NCI-H748 (cell line): Measurements from ENCODE around the gene ZRSR2.
"Not testable (repeated sequence)": the region's sequence is repeated elsewhere in the genome, so short reads cannot be mapped to it uniquely, and the experiment has no call there.

Experiments used
- DNase-seq: peaks from one replicate; lab custom pipeline; 2025; ENCODE audit not compliant: unreplicated experiment; lab: John Stamatoyannopoulos, UW

ZRSR2 gene

DNA sequence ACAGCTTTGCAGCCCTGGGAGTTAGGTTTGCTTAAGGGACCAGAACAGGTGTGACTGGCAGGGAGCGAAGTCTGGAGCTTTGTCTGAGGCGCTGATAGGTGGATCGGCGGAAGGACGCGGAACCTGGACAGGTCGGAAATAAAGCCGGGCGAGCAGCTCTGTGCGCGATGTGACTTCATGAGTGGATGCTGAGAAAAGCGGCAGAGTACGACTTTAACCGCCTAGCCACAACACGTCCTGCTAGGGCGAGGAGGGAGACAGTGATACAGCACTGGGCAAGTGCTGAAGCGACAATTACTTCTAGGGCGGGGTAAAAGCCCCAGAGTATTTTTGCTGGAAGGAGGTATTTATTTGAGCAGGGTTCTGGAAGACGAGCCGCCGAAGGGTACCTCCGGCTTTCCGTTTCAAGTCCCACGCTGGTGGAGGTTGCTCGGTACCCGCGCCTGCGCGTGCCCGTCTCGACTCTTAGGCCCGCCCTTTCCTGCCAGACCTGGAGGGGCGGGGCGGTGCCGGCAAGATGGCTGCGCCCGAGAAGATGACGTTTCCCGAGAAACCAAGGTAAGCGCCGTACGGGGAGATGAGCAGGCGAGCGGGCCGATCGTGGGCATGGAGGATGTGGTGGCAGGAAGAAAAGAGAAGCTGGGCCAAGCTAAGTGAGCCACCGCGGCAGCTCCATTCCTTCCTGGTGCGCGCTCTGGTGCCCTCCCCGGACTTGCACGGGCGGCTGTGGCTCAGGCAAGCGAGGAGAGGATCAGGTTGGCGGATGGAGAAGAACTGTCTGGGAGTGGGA is at the start of gene ZRSR2:
TSS of gene ZRSR2 (plus strand) at position 506 of the 790 bp plus-strand sequence. CDS start at position 518, 12 bp downstream.
- DNase-seq = peak; percentile 90

DNA sequence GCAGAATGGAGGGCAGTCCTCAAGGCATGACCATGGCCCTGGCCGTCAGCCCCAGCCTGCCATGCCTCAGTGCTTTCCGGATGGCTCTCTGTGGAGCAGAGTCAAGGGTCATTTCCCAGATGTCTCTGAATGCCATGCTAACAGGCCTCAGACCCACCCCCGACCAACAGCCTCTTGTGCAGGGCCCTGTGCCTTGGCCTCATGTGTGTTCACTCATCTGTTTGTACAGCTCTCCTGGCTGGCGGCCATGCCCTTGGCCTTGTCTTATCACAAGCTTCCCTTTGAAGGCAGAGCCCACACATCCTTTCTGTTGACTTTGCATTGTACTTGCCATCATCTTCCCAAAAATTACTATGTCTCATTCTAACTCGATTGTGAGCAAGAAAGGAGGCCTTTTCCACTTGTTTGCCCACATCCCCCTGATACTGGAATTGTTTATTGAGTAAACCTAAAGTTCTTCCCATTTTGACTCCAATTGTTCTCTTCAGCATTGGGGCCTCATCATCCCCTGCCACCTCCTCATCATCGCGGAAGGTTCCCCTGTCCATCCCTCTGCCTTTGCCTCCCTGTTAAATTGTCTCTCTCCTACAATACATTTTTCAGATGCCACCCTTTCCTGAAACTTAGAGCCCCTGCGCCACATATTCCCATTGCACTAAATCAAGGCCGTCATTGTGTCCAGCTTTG is 46.0 kb upstream of the ZRSR2 start:
- DNase-seq = no peak

DNA sequence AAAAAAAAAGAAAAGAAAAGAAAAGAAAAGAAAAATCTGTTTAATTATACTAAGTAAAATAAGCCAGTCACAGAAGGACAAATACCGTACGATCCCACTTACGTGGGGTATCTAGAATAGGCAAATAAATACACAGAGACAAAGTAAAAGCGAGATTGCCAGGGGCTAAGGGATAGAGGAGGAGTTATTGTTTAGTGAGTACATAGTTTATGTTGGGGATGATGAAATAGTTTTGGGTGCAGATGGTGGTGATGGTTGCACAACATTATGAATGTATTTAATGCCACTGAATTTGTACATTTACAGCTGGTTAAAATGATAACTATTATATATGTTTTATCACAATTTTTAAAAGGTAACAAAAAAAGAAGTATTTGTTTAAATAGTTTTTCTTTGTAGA is 45.1 kb upstream of the ZRSR2 start:
- DNase-seq = no peak

DNA sequence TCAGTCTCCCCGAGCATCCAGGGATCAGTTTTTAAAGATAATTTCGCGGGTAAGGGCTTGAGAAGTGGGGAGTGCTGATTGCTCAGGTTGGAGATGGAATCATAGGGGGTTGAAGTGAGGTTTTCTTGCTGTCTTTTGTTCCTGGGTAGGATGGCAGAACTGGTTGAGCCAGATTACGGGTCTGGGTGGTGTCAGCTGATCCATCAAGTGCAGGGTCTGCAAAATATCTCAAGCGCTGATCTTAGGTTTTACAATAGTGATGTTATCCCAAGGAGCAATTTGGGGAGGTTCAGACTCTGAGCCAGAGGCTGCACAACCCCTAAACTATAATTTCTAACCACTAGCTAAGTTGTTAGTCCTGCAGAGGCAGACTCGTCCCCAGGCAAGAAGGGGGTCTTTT is 43.6 kb upstream of the ZRSR2 start:
- DNase-seq = not testable (repeated sequence)

DNA sequence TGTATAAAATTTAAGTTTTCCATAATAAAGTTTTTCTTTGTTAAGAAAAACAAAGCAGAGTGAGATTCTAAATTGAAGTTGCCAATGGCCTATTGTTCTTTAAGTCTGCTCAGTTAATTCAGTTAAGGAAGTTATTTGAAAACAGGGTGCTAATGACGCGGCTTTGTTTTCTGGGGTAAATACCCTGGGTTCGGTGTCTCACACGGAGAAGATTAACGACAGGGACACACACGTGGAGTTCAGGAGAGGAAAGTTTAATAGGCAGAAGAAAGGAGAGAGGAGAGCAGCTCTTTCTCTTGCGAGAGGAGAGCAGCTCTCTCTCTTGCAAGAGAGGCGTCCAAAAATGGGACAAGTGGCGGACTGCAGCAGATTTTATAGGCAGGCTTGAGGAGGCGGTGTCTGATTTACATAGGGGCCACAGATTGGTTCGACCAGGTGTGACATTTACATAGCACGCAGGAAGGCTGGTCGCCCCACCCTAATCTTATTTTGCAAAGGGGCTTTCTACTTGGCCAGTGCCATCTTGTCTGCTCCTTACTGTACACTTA is 42.6 kb upstream of the ZRSR2 start:
- no peak for DNase-seq

DNA sequence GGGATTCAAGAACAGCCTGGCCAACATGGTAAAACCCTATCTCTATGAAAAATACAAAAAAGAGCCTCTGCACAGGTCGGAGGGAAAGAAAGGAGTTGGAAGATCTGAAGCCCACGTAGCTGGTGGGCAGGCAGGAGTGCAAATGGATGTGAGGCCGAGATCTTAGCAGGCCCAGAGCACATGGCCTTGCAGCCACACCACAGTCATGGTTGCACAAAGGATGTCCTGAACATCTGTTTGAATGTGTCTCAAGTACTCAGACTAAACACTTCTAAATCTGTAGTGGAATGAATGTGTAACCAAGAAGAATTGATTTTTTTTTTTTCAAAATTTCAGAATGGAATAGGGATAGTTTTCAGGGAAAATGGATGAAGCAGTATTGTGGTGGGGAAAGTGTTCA is 41.4 kb upstream of the ZRSR2 start:
- DNase-seq = no peak

GRCh38 chrX:15749642-15750610 is 40.4 kb upstream of the ZRSR2 start:
- no peak for DNase-seq

GRCh38 chrX:15750611-15751154 is 39.6 kb upstream of the ZRSR2 start:
- DNase-seq = no peak

DNA sequence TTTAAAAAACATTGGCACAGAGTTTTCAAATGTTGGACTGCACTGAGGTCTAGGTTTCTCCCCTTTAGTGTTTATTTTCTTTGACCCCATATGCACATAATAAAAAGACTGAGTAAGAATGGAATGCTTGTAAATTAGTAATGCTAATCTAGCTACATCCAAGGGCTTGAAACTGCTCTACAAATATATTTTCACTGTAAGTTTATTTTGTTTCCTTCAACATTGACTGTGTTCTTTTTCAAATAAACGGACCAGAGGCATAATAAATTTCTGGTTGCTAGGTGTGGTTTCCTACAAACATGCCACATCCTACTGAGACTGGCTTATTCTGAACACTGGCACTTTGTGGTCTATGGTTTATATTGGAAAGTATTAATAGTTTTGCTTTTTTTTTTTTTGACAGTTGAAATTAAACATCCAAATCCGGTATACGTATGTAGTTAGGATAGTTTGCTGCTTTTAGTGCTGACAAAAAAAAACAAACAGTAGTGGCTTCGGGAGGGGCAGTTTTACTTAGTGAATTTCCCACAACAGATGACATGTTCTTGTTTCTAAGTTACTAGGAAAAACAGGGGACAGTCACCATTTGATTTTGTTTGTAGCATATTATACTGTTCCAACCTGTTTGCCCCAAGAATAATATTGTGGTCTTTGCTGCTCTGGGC is 39.0 kb upstream of the ZRSR2 start:
- peak; percentile 29 for DNase-seq

- no peak for DNase-seq
Observed at GRCh38 chrX:15755091-15755490, 35.2 kb upstream of the ZRSR2 start.

DNA sequence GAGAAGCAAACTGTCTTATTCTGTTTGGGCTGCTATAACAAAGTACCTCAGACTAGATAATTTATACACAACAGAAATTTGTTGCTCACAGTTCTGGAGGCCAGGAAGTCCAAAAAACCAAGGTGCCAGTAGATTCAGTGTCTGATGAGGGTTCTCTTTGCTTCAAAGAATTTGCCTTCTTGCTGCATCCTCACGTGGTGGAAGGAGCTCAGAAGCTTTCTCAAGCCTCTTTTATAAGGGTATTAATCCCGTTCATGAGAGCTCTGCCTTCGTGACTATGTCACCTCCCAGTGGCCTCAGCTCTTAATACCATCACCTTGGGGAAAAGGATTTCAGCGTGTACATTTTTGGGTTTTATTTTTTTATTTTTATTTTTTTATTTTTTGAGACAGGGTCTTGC is 32.1 kb upstream of the ZRSR2 start:
- DNase-seq = no peak

DNA sequence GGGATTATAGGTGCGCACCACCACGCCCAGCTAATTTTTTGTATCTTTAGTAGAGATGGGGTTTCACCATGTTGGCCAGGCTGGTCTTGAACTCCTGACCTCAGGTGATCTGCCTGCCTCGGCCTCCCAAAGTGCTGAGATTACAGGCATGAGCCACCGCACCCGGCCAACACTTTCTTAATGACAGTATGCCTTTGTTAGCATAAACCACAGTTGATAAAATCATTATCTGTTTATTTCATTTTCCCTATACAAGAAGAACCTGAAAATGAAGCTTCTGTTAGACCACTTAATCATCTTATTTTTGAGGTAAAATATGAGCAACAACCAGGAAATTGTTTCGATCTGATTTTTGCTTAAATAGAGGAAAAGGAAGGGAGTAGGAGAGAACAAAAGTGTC is 30.4 kb upstream of the ZRSR2 start:
- DNase-seq = not testable (repeated sequence)

DNA sequence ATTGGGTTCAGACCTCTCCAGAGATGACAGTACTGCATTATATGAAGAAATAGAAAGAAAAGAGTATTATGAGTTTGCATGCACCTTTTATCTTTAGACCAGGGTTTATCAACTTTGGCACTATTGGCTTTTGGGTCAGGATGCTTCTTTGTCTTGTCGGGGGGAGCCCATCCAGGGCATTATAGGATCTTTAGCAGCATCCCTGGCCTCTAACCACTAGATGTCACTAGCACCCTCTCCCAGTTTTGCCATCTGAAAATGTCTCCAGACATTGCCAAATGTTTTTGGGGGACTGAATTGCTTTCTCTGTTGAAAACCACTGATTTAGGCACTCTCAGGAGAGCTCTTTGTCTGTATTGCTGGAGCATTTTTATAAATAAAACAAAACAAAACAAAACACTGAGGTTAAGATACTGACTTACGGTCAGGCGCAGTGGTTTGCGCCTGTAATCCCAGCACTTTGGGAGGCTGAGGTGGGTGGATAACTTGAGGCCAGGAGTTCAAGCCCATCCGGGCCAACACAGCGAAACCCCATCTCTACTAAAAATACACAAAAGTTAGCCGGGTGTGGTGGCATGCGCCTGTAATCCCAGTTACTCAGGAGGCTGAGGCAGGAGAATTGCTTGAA is 28.6 kb upstream of the ZRSR2 start:
- DNase-seq = peak; percentile 22

DNA sequence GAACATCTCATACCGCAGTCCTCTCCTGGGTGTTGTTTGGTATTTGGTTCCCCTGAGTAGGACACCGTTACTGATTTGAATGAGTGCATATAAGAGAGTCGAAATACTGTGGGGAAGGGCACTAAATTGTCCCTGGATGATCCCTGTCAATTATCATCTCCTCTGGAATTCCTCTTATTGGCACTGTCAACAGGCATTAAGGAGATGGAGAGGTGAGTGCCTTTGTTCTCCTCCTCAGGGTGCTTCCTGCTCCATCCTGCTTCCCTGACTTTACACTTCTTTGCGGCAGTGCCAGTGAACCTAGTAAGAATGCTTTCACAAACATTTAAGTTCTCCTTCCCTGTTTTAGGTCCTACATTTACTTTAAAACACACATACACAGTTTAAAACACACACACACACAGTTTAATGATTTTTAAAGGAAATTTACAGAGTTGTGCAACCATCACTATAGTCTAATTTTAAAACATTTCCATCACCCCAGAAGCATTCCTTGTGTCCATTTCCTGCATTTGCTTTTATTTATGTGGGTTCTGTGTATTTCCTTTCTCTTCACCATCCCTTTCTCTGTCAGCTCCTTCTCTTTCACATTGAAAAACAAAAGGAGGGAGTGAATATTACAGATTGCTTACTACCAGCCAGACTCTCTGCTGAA is 20.9 kb upstream of the ZRSR2 start:
- DNase-seq = no peak

GRCh38 chrX:15781961-15782699 is 8.2 kb upstream of the ZRSR2 start:
- DNase-seq = no peak

GRCh38 chrX:15785176-15785750 is 5.0 kb upstream of the ZRSR2 start:
- DNase-seq = no peak

GRCh38 chrX:15786915-15787314 is 3.4 kb upstream of the ZRSR2 start:
- no peak for DNase-seq

DNA sequence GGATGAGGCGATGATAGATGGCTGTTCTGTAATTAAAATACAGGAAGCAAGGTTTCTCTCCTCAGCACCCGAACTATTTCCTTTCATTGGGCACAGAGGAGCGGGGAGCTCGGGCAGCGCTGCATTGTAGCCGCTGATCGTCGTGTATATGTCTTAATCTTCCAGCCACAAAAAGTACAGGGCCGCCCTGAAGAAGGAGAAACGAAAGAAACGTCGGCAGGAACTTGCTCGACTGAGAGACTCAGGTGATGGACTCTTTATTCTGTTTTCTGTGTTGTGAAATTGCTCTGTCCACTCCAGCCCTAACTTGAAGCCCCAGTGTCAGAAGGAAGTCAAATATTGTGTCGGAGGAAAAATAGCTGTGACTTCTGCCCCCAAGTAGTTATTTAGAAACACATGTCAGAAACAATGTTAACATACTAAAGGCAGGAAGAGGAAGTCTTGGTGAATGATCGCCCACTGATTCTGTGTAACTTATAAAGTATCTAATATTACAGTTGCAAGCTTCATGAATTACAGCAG is 546 bp downstream of the ZRSR2 start:
- no peak for DNase-seq
